ENCODE measurements around the gene COL19A1.

DNA sequence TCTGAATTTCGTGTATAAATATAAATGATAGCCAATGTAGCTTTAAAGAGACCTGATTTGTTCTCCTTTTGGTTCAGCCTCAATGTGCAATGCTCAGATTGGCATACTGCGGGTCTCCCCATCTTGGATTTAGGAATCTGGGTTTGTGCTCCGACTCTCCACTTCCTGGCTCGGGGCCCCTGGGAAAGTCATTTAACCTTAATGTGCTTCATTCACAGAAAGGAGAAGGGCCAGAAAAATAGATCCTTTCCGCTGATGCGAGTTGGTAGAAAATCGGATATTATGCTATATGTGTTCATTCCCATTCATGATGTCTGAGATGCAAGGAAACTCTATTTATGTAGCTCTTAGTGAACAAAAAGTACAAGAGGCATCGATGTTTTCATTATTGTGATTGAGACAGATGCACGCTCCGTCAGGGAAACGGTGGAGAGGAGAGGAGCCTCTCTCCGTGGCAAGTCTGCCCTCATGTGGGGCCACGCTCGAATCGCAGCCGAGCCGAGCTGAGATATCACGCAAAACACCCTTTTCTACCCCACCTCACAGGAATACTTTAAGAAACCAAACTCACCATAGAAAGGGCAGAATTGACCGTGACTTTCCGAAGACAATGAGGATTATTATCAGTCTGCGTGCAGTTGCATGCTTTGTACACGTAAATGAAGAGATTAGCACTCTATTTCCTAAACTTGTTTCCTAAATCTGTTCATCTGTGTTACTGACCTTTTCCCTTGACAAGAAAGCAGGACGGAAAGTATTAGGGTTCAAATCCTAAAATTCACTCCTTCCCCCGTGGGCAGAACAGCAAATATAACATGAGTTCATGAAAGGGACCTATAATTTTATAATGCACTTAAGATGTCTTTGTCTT, 300.0 kb downstream of the COL19A1 start:
- TF ChIP-seq, protein P1, sequence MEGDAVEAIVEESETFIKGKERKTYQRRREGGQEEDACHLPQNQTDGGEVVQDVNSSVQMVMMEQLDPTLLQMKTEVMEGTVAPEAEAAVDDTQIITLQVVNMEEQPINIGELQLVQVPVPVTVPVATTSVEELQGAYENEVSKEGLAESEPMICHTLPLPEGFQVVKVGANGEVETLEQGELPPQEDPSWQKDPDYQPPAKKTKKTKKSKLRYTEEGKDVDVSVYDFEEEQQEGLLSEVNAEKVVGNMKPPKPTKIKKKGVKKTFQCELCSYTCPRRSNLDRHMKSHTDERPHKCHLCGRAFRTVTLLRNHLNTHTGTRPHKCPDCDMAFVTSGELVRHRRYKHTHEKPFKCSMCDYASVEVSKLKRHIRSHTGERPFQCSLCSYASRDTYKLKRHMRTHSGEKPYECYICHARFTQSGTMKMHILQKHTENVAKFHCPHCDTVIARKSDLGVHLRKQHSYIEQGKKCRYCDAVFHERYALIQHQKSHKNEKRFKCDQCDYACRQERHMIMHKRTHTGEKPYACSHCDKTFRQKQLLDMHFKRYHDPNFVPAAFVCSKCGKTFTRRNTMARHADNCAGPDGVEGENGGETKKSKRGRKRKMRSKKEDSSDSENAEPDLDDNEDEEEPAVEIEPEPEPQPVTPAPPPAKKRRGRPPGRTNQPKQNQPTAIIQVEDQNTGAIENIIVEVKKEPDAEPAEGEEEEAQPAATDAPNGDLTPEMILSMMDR (IDR thresholded peaks at IDR 0.05; ENCODE audit: low read length), result peak; percentile 77
- TF ChIP-seq EZH2 (optimal IDR thresholded peaks at IDR 0.05; ENCODE audit: low read depth, low read length) (no peak), EZH2phosphoT487 (IDR thresholded peaks at IDR 0.05; ENCODE audit: low read length) (no peak)

All from MM.1S (cell line).